ENCODE measurements around the gene MCU. TPM values are rescaled to one million over a fixed set of nuclear protein-coding genes. Genes with fewer than 3 reads are reported as not detected.

Gene MCU
- total RNA-seq, 1 donor from 2014 or later = 15.5 TPM

GRCh38 chr10:72796042-72796441 is 104.1 kb downstream of the MCU start:
- POLR2A ChIA-PET = no interaction called here
- ATAC-seq (ENCODE audit: low read depth) = no peak

GRCh38 chr10:72796538-72796937 is 104.6 kb downstream of the MCU start:
- ATAC-seq (ENCODE audit: low read depth) = no peak
- H3K36me3 Mint-ChIP-seq (ENCODE audit: low read depth) = peaks cover 6% of the 10 kb centered on the region
- POLR2A ChIA-PET = no interaction called here
- no peak overlapping the region for H3K4me3 Mint-ChIP-seq
- H3K27ac Mint-ChIP-seq = no peak overlapping the region
- TF ChIP-seq CTCF (IDR thresholded peaks at IDR 0.05) = no peak
- H3K9me3 Mint-ChIP-seq = no peaks in the 10 kb centered on the region
- CTCF ChIA-PET = no interaction called here
- no peaks in the 10 kb centered on the region for H3K27me3 Mint-ChIP-seq
- intact Hi-C loops (cut with micrococcal nuclease) = no loop called here
- no peaks in the 10 kb centered on the region for H3K4me1 Mint-ChIP-seq
- no peak for DNase-seq

More at GRCh38 chr10:72796042-72796441, 104.1 kb downstream of the MCU start:
- Mint-ChIP-seq H3K36me3 (ENCODE audit: low read depth) (peaks cover 6% of the 10 kb centered on the region), H3K4me3 (no peak overlapping the region), H3K4me1 (no peaks in the 10 kb centered on the region), H3K27ac (no peak overlapping the region), H3K9me3 (no peaks in the 10 kb centered on the region), H3K27me3 (no peaks in the 10 kb centered on the region)
- TF ChIP-seq CTCF (IDR thresholded peaks at IDR 0.05) = no peak
- intact Hi-C loops (cut with micrococcal nuclease) = no loop called here
- DNase-seq = no peak
- CTCF ChIA-PET = no interaction called here

GRCh38 chr10:72800000-72800740 is 108.2 kb downstream of the MCU start:
- intact Hi-C loops (cut with micrococcal nuclease) = loop anchor here (5.0 kb wide), 1 partner anchor 53 kb away; no protein-coding TSS in a partner anchor
- Mint-ChIP-seq H3K27ac (no peak overlapping the region), H3K36me3 (ENCODE audit: low read depth) (no peaks in the 10 kb centered on the region), H3K9me3 (no peaks in the 10 kb centered on the region), H3K4me1 (peaks cover 5% of the 10 kb centered on the region), H3K27me3 (no peaks in the 10 kb centered on the region), H3K4me3 (no peak overlapping the region)
- TF ChIP-seq CTCF (IDR thresholded peaks at IDR 0.05) = no peak
- ChIA-PET CTCF (no interaction called here), POLR2A (no interaction called here)
- DNase-seq (no peak), ATAC-seq (ENCODE audit: low read depth) (no peak)

- Mint-ChIP-seq H3K4me1 (peaks cover 5% of the 10 kb centered on the region), H3K27me3 (no peaks in the 10 kb centered on the region), H3K36me3 (ENCODE audit: low read depth) (no peaks in the 10 kb centered on the region), H3K9me3 (no peaks in the 10 kb centered on the region), H3K4me3 (no peak overlapping the region), H3K27ac (no peak overlapping the region)
- ChIA-PET CTCF (no interaction called here), POLR2A (no interaction called here)
- DNase-seq (no peak), ATAC-seq (ENCODE audit: low read depth) (no peak)
- intact Hi-C loops (cut with micrococcal nuclease) = loop anchor here (5.0 kb wide), 1 partner anchor 53 kb away; no protein-coding TSS in a partner anchor
- no peak for TF ChIP-seq CTCF (IDR thresholded peaks at IDR 0.05)
Measured at GRCh38 chr10:72800741-72801092, 108.8 kb downstream of the MCU start.

- TF ChIP-seq CTCF (IDR thresholded peaks at IDR 0.05) = no peak
- intact Hi-C loops (cut with micrococcal nuclease) = loop anchor here (5.0 kb wide), 1 partner anchor 54 kb away; no protein-coding TSS in a partner anchor
- CTCF ChIA-PET = interaction anchor here (0.6 kb wide), 1 partner anchor 33 kb away, joined by 3 read pairs; no protein-coding TSS in a partner anchor
- Mint-ChIP-seq H3K27me3 (no peaks in the 10 kb centered on the region), H3K36me3 (ENCODE audit: low read depth) (no peaks in the 10 kb centered on the region), H3K9me3 (no peaks in the 10 kb centered on the region), H3K4me3 (no peak overlapping the region), H3K27ac (no peak overlapping the region), H3K4me1 (peaks cover 5% of the 10 kb centered on the region)
- no peak for ATAC-seq (ENCODE audit: low read depth)
- POLR2A ChIA-PET = no interaction called here
- no peak for DNase-seq
Measured at GRCh38 chr10:72801263-72801868, 109.4 kb downstream of the MCU start.
